Stomach (tissue), 4 donors: ENCODE data around the gene GTPBP8.

Experiments used
- CTCF ChIP-seq, 7 experiments: fragments of 450-650 bp in 4 of 7; fragments of 200-600 bp in 3 of 7; sonication (generic) in 3 of 7; IDR thresholded peaks; one replicate each; pipeline ENCODE4 v1.5.1; 2016 to 2019; ENCODE audit warnings: antibody characterized with exemption in 7 of 7, control low read depth in 2 of 7, mild to moderate bottlenecking in 1 of 7
- POLR2A ChIP-seq, 4 donors: fragments of 450-650 bp; IDR thresholded peaks; one replicate each; pipeline ENCODE4 v1.6.1; 2016; ENCODE audit warnings: antibody characterized with exemption in 4 of 4, control low read depth in 2 of 4, mild to moderate bottlenecking in 1 of 4, moderate library complexity in 1 of 4
- POLR2AphosphoS5 ChIP-seq, 3 donors: sonication (generic); formaldehyde crosslinking; IDR thresholded peaks; one replicate each; pipeline ENCODE4 v1.6.1; 2016; ENCODE audit warnings: antibody characterized with exemption in 3 of 3

- no peak for TF ChIP-seq CTCF (IDR thresholded peaks at IDR 0.05)
- no peak for TF ChIP-seq POLR2A (IDR thresholded peaks at IDR 0.05)
- no peak for TF ChIP-seq POLR2AphosphoS5 (IDR thresholded peaks at IDR 0.05)
Observed at GRCh38 chr3:112972158-112972557, 18.6 kb upstream of the GTPBP8 start.
